NCI-H524 treated with DMSO at 0.1 percent for 48 hours (cell line): ENCODE measurements around the gene INPPL1.
"Not testable (repeated sequence)": the region's sequence is repeated elsewhere in the genome, so short reads cannot be mapped to it uniquely, and the experiment has no call there.

Experiments used
- DNase-seq: peaks from one replicate; lab custom pipeline; 2025; lab: John Stamatoyannopoulos, UW

INPPL1 gene

GRCh38 chr11:72224564-72225410, at the start of gene INPPL1:
Gene INPPL1 (plus strand): TSS chr11:72224767. CDS start chr11:72224985, 218 bp downstream.
- no peak for DNase-seq

- DNase-seq: no peak
Observed at GRCh38 chr11:72177656-72178055, 46.9 kb upstream of the INPPL1 start.

GRCh38 chr11:72179049-72179803, 45.3 kb upstream of the INPPL1 start:
- DNase-seq: no peak

GRCh38 chr11:72179804-72180396, 44.7 kb upstream of the INPPL1 start:
- DNase-seq: no peak

- DNase-seq: not testable (repeated sequence)
Observed at GRCh38 chr11:72180892-72181552, 43.5 kb upstream of the INPPL1 start.

GRCh38 chr11:72181553-72181958, 43.0 kb upstream of the INPPL1 start:
- DNase-seq: not testable (repeated sequence)

- DNase-seq: no peak
Observed at GRCh38 chr11:72188267-72188666, 36.3 kb upstream of the INPPL1 start.

- DNase-seq: peak; percentile 46
Observed at GRCh38 chr11:72189455-72190250, 34.9 kb upstream of the INPPL1 start.

- no peak for DNase-seq
Observed at GRCh38 chr11:72190631-72191071, 33.9 kb upstream of the INPPL1 start.

GRCh38 chr11:72191961-72192381, 32.6 kb upstream of the INPPL1 start, which contains the start of gene FOLR1:
Gene FOLR1 (plus strand): TSS chr11:72192140. CDS start chr11:72192174, 34 bp downstream.
- no peak for DNase-seq

- DNase-seq: no peak
Observed at GRCh38 chr11:72195518-72196270, 28.9 kb upstream of the INPPL1 start.

- DNase-seq: not testable (repeated sequence)
Observed at GRCh38 chr11:72201445-72201844, 23.1 kb upstream of the INPPL1 start.

GRCh38 chr11:72202571-72202970, 22.0 kb upstream of the INPPL1 start:
- DNase-seq: no peak

- DNase-seq: no peak
Observed at GRCh38 chr11:72203163-72203562, 21.4 kb upstream of the INPPL1 start.

- no peak for DNase-seq
Observed at GRCh38 chr11:72204886-72205285, 19.7 kb upstream of the INPPL1 start.

GRCh38 chr11:72206794-72207193, 17.8 kb upstream of the INPPL1 start:
- not testable (repeated sequence) for DNase-seq

- no peak for DNase-seq
Observed at GRCh38 chr11:72208281-72208680, 16.3 kb upstream of the INPPL1 start.

- no peak for DNase-seq
Observed at GRCh38 chr11:72209101-72209500, 15.5 kb upstream of the INPPL1 start.

- DNase-seq: no peak
Observed at GRCh38 chr11:72216638-72217037, 7.9 kb upstream of the INPPL1 start, which contains the start of gene FOLR2. Gene FOLR2 (plus strand): TSS chr11:72216794. CDS start chr11:72218585, 1,791 bp downstream.

GRCh38 chr11:72217841-72218240, 6.7 kb upstream of the INPPL1 start:
- DNase-seq: no peak
